T-helper 22 cell (primary cell): Measurements from ENCODE around the gene RAB39A.
"Not testable (repeated sequence)": the region's sequence is repeated elsewhere in the genome, so short reads cannot be mapped to it uniquely, and the experiment has no call there.

ENCODE experiments used
- DNase-seq: peaks from one replicate; pipeline ENCODE4 v3.0.0-alpha.2; 2020; ENCODE audit warnings: low read depth

RAB39A gene, protein sequence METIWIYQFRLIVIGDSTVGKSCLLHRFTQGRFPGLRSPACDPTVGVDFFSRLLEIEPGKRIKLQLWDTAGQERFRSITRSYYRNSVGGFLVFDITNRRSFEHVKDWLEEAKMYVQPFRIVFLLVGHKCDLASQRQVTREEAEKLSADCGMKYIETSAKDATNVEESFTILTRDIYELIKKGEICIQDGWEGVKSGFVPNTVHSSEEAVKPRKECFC

GRCh38 chr11:107928046-107928766, at the start of gene RAB39A:
Gene RAB39A (plus strand): TSS chr11:107928448. CDS start chr11:107928569, 121 bp downstream.
- peak; percentile 35 for DNase-seq

GRCh38 chr11:107881471-107881870, 46.8 kb upstream of the RAB39A start:
- DNase-seq: not testable (repeated sequence)

GRCh38 chr11:107882095-107882820, 46.0 kb upstream of the RAB39A start:
- DNase-seq: no peak

DNA sequence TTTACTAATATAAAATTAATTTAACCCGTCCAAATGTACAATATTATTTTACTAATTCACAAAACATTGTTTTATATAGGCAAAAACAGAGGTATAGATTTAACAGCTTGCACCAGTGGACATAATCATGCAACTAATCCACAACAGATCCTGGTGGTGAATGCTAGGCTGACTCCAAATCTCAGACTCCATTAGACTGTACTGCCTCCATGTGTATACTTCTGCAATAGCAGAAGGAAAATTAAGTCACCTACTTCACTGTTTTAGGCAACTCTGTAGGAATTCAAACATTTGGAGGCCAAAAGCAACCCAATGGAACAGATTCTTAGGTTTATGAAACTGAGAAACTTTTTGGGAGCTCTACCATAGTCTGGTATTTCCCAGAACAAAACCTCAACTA, 30.0 kb upstream of the RAB39A start:
- no peak for DNase-seq

DNA sequence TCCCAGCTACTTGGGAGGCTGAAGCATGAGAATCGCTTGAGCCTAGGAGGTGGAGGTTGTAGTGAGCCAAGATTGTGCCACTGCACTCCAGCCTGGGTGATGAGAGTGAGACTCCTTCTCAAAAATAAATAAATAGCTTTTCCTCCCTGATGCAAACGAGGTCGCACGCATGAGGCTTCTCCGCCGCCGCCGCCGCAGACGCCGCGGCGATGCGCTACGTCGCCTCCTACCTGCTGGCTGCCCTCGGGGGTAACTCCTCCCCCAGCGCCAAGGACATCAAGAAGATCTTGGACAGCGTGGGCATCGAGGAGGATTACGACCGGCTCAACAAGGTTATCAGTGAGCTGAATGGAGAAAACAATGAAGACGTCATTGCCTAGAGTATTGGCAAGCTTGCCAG, 20.0 kb upstream of the RAB39A start:
- DNase-seq: no peak

- DNase-seq: not testable (repeated sequence)
Observed at GRCh38 chr11:107912415-107912814, 15.8 kb upstream of the RAB39A start.

DNA sequence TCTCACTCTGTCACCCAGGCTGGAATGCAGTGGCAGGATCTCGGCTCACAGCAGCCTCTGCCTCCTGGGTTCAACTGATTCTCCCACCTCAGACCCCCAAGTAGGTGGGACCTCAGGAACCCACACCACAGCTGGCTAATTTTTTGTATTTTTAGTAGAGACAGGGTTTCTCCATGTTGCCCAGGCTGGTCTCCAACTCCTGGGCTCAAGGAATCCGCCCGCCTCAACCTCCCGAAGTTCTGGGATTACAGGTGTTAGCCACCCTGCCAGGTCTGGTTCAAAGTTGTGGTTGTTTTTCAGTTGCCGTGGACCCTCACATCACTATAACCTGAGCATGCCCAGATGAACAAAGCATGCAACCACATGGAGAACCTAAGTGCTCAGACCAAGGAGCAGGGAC, 13.0 kb upstream of the RAB39A start:
- no peak for DNase-seq

- DNase-seq: no peak
Observed at GRCh38 chr11:107916671-107917241, 11.5 kb upstream of the RAB39A start.

DNA sequence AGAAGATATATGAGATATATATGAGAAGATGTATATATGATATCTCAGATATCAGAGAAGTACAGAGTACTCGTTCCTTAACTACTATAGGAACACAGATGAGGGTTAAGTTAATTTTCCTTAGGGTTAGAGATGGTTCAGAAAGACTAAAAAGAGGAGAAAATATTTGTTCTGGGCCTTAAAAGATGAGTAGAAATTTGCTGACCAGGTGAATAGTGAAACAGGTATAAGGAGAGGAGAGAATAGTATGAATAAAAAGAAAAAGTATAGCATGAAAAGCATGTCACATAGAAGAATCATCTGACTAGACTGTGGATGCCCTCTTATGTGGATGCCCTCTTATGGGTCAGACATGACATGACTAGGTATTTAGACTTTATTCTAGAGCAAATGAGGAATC, 6.3 kb upstream of the RAB39A start:
- no peak for DNase-seq

GRCh38 chr11:107923519-107923918, 4.7 kb upstream of the RAB39A start:
- DNase-seq: not testable (repeated sequence)

DNA sequence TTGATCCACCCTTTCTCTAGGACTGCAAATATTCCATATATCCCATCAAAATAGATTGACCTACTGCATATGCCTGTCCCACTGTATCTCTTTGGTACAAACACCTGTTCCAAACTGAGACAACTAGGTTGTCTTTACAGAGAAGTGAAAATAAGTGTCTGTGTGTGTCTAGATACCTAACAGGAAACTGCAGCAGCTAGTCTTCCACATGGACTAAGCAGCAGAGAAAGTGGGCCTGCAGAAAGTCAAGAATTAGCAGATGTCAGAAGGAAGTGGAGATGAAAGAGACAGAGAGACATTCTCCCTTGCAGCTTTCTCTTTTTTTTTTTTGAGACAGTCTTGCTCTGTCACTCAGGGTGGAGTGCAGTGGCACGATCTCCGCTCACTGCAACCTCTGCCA, 3.9 kb upstream of the RAB39A start:
- DNase-seq: no peak

- no peak for DNase-seq
Observed at GRCh38 chr11:107927559-107927958, 689 bp upstream of the RAB39A start.

- DNase-seq: no peak
Observed at GRCh38 chr11:107928767-107929507, 689 bp downstream of the RAB39A start.

GRCh38 chr11:107929611-107930200, 1.5 kb downstream of the RAB39A start:
- no peak for DNase-seq

DNA sequence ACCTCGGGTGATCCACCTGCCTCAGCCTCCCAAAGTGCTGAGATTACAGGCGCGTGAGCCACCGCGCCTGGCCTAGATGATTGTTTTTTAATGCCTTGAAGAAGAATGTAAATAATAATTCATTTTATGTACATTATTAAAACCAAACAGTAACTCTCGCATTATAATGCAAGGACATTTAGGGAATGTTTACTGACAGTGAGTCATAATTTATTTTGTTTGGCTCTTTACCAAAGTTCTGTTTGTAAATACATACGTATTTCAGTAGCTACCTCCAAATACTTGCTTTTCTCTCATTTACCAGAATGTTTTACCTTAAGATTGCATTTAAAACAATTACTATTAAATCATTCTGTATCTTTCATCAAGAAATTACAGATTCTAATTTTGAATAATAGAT, 3.0 kb downstream of the RAB39A start:
- no peak for DNase-seq

GRCh38 chr11:107947904-107948303, 19.7 kb downstream of the RAB39A start:
- DNase-seq: no peak

GRCh38 chr11:107948328-107948727, 20.1 kb downstream of the RAB39A start:
- not testable (repeated sequence) for DNase-seq

DNA sequence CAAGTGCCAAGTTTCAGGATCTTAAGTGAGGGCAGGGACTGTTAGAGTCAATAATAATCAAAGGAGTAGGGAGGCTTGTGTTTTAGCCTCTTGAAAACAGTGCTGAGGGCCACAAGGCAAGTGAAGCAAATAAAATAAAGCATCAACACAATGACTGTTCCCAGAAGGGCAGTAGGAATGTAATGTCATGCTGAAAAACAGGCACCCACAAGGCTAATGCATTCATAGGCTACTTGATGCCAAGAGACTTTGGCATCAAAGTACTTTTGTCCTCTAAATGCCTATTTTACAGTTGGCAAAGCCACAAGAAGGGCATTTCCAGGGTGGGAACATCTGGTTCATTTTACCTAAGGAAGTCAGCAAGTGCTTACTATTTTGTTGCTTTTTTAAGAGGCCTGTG, 22.9 kb downstream of the RAB39A start:
- no peak for DNase-seq

DNA sequence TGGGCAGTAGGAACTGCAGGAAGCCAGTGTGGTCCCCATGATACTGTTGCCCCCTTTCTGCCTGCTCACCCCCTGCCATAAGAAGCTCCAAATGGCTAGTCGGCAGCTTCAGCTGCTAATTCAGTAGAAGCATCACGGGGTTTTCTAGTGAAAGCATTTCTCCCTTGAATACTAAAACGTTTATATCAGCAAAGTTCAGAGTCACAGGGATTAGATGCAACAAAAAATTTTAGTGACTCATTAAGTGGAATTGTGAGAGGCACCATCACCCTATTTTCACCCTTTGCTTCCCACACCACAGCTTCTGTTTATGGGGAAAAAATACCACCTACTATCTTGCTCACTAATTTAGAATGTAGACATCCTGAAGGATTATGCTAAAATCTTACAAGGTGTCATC, 25.2 kb downstream of the RAB39A start:
- DNase-seq: no peak

GRCh38 chr11:107956543-107956942, 28.3 kb downstream of the RAB39A start:
- no peak for DNase-seq

GRCh38 chr11:107957109-107957588, 28.9 kb downstream of the RAB39A start:
- DNase-seq: no peak
